DMS79 (cell line): ENCODE results near the gene SLC25A17.
"Not testable (repeated sequence)": the region's sequence is repeated elsewhere in the genome, so short reads cannot be mapped to it uniquely, and the experiment has no call there.

Experiments
- DNase-seq: peaks from one replicate; lab custom pipeline; 2025; lab: John Stamatoyannopoulos, UW

Gene SLC25A17, protein sequence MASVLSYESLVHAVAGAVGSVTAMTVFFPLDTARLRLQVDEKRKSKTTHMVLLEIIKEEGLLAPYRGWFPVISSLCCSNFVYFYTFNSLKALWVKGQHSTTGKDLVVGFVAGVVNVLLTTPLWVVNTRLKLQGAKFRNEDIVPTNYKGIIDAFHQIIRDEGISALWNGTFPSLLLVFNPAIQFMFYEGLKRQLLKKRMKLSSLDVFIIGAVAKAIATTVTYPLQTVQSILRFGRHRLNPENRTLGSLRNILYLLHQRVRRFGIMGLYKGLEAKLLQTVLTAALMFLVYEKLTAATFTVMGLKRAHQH

DNA sequence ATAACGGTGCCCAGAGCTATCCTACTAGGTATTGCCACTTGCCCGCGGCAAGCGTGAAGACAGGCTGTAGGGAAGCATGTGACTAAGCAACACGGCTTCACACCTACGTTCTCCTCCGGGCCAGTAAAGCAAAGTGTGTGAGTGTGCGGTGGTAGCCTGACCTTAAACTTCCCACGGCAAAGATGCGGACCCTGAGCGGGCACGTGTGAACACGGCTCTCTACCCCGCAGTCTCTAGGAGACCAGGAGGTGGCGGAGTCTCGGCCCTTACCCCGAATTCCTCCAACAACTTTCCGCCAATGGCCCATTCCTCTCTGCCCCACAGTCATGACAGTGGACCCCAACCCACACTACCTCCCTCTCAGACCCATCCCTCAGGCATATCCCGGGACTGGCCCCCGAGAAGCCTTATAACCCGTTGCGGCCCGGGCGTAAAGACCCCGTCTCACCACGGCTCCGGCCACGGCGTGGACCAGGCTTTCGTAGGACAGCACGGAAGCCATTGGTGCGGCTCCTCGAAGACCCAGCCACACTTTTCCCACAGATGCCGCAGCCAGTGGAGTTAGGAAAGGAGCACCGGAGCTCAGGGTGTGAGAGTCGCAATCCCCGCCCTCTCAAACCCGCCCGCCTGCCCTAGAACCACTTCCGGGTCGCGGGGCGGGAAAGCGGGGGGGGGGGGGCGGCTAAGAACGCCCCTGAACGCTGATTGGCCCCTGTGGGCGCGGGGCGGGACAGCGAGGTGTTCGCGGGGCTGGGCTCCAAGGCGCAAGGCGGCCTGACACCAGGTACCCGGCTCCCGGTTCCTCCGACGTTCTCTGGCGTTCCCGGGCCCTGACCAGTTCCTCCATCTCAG is at the start of gene SLC25A17:
Gene SLC25A17 (minus strand): TSS at position 600 of the 852 bp plus-strand sequence. CDS start 98 bp downstream, at position 502.
- peak; percentile 60 for DNase-seq

DNA sequence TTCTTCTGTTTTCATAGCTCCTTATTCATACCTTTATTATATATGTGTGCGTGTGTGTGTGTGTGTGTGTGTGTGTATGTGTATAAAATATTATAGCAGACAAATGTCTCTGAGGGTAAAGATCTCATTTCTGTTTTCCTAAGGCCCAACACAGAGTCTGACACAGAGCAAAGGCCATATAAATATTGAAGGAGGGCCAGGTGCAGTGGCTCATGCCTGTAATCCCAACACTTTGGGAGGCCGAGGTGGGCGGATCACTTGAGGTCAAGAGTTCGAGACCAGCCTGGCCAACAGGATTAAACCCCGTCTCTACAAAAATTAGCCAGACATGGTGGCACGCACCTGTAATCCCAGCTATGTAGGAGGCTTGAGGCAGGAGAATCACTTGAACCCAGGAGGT is 49.2 kb upstream of the SLC25A17 start:
- DNase-seq = not testable (repeated sequence)

DNA sequence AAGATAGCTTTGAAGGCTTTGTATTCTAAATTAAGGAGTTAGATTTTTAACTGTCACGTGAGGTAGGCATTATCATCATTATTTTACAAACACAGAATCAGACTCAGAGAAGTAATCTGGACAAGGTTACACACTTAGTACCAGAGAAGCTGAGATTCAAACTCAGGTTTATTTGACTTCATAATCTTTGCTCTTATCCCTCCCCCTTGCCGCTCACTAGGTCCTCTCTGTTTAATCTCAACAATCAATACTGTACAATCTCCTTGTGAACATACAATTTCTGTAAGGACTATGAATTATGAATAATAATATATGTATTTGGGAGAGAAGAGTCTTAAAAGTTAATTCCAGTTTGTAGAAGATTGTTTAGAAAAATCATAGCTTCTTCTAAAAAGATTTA is 48.0 kb upstream of the SLC25A17 start:
- no peak for DNase-seq

DNA sequence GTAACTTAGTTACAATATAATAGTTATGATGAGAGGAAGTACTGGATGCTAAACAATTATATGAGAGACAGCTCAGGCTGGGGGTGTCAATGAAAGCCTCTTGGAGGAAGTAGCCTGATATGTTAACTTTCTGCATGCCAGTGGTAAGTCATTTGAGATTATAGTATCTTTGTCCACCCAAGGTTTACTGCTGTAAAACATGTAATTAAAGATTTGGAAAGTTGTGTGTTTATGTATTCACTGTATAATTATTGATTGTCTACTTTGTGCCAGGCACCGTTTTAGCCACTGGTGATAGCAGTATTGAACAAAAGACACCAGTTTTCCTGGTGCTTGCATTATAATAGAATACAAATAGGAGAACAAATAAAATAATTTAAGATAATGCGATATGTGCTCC is 43.4 kb upstream of the SLC25A17 start:
- no peak for DNase-seq

DNA sequence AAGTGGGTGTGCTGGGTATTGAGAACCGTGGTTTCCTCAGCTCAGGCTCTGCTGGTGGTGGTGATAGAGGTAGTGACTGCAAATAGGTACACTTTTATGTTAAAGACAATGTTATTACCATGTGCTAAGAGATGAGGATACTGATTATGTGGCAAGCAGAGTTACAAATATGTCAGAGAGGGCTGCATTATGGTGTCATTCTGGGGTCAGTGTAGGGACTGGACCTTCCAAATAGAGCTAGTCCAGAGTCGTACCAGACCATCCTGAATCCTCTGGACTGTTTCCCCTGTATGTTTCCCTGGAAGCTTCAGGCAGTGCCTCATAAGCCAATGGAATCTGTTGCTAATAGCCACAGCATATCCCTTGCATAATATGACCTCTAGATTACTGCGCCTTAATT is 42.9 kb upstream of the SLC25A17 start, which contains the start of gene DNAJB7:
Gene DNAJB7 (minus strand): TSS at position 101 of the 400 bp plus-strand sequence. CDS start 119 bp downstream, outside the sequence.
- DNase-seq = no peak

DNA sequence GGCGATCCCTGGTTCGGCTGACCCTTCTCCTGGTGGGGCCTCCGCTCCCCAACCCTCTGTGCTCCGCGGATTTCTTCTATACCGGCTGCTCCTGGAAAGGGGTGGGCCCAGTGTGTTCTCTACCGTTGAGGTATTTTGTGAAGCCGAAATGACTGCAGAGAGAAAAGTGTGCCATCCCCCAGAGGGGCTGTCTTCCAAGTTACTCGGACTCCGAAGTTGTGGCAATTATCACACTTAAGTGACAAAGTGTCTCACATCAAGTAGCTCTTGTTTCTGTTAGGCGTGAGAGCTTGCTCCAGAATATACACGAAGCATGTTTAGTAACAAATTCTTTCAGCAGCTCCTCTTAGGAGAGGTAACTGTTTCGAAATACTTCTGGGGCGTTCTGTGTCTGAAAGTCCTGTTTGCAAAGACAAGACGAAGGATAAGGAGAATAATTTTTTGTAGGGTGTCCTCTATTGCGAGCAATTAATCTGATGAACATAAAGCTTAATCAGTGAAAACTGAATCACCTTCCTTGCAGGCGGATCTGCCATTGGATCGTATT is 38.2 kb upstream of the SLC25A17 start:
- DNase-seq = no peak

DNA sequence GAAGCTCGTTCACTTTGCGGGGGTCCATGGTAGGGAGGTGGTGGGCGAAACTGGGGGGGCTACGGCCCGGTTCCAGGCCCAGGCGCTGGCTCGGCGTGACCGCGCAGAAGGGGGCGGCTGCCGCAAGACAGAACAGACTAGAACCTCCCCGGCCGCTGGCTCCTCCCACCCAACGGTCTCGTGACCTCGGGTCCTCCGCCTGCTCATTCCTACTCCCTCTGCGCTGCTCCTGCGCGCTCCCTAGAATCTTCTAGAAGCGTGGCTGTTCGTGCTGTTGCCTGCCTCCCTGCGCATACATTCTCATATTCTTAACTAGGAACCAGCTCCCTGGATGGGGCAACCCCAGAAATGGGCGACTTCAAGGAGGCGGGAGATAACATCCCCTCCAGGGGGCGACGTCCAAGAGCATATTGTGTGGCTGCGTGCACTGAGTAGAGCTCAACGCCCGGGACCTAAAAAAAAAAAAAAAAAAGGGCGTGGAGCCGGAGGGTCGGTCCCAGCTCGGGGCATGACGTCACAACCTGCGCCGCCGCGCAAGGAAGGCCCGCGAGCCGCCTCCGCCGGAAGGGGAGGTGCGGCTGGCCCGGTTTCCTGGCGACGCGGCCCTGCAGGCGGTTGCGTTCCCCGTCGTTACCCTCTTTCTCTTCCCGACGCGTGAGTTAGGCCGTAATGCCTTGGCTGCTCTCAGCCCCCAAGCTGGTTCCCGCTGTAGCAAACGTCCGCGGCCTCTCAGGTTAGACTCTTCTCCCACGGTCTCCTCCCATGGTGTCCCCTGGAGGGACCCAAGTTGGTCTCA is 37.6 kb upstream of the SLC25A17 start, which contains the start of the genes ST13 and XPNPEP3:
Gene ST13 (minus strand): TSS at position 127 of the 796 bp plus-strand sequence. CDS start 99 bp downstream, at position 28.
Gene XPNPEP3 (plus strand): TSS at position 636 of the 796 bp plus-strand sequence. CDS start 34 bp downstream, at position 670.
- peak; percentile 75 for DNase-seq

DNA sequence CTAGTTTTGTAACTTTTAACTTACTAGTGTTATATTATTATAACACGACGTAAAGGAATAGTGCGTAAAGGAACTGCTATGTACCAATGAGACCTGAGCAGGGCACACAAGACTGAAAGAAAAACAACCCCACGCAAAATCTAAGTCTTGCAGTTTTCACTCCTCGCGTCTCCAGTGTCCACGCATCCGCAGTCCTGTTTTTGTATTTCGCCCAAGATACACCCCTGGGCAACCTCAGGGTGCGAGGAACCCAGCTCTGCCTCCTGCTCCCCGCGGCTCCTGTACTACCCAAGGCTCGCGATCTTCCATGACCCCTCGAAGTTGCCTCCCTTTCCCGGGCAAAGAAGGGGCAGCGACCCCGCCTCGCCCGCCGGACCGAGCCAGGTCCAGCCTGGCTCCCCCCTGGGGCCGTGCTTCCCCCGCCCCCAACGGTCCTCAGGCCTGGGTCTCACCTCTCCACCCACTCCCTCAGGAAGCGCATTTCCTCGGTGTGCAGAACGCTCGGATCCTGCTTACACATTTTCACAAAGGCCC is 36.9 kb upstream of the SLC25A17 start:
- DNase-seq = no peak

DNA sequence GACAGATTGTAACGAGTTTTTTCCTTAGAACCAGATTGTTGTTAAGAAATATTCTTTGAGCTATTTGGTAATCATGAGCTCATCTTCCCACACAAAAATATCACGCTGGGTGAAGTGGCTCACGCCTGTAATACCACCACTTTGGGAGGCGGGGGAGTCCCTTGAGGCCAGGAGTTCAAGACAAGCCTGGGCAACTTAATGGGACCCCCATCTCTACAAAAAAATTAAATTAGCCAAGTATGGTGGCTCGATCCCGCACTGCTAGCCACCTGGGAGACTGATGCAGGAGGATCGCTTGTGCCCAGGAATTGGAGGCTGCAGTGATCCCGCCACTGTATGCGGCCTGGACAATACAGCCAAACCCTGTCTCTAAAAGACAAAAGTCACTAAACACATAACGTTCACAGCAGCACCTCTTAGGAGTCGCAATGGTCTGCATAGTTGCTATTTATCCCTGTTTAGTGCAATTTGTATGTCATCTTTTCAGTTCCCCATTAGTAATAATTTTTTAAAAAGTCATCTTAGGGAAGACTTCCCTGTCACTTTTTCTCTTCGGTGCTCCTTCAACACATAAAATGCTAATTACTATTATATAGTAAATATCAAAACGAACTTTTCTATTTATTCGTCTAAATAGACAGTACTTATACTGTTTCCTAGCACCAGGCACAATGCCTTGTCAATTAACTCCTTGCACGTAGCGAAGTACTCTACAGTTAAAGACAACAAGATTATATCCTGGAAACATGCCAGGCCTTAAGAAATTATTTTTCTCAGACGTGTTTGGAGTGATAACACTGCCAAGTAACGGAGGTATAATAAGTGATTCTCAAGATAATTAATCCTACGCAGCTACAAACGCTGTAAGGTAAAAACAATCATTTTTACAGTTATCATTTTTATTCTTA is 36.2 kb upstream of the SLC25A17 start:
- no peak for DNase-seq

DNA sequence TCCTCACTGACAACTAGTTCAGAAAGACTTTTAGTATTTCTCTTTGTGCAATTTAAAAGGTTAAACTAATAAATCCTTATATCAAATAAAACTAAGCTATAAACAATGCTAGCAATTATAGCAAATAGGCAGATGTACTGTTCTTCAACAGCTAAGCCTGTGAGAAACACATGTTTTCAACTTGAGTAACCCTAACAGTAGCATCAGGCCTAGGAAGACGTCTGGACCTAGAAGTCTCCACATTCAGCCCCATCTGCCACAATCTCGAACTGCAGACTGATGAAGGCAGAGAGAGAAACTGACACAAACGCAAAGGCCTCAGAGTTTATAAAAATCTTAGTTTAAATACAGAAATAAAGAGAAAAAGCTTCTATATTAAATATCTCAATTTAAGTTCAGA is 34.8 kb upstream of the SLC25A17 start:
- DNase-seq = no peak

DNA sequence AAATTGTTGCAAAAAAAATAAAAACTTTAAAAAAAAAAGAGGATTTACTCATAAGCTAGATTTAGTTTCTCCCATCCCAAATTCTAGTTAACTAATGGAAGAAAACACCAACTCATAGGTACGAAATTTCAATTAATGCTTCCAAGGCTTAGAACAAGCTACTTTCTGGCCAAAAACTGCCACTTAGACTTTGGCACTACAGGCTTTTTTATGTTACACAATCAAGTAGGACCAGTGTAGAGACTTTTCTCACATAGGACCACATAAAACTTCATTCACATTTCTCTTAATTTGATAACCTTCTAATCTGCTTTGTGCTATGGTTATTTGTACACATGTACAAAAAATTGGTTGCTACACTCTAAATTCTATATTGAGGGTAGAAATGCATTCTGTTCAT is 34.2 kb upstream of the SLC25A17 start:
- DNase-seq = no peak

DNA sequence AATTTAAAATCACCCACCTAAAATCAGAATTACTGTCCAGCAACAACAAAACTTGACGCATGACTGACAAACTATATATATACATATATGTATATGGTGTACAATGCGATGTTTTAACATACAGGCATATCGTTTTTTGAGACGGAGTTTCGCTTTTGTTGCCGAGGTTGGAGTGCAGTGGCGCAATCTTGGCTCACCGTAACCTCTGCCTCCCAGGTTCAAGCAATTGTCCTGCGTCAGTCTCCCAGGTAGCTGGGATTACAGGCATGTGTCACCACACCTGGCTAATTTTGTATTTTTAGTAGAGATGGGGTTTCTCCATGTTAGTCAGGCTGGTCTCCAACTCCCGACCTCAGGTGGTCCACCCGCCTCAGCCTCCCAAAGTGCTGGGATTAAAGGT is 26.7 kb upstream of the SLC25A17 start:
- DNase-seq = not testable (repeated sequence)

DNA sequence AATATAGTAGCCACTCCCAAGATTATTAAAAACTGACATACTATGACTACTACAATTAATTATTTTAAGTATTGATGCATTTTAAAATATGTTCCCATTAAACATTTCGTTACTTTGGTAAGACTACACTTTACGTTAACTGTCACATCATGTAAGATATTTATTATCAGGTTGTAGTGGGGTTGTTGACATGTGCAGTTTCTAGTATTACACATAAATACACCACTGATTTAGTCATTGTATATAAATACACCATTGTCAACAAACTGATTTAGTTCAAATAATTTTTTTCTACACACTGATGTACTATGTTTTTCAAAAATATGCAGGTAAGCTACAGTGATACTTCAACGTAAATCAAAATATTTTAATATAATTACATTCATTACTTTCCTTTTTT is 25.8 kb upstream of the SLC25A17 start:
- DNase-seq = no peak

DNA sequence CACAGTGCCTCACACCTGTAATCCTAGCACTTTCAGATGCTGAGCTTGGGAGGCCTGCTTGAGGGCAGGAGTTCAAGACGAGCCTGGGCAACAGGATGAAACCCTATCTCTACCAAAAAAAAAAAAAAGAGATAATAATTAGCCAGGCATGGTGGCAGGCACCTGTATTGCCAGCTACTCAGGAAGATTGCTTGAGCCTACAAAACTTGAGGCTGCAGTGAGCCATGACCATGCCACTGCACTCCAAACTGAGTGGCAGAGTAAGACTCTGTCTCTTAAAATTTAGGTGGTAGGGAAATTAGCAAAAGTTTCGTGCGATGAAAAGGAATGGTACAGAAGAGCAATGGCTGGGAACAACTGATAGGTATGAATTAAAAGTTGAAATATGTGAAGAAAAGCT is 19.3 kb upstream of the SLC25A17 start:
- DNase-seq = peak; percentile 43

DNA sequence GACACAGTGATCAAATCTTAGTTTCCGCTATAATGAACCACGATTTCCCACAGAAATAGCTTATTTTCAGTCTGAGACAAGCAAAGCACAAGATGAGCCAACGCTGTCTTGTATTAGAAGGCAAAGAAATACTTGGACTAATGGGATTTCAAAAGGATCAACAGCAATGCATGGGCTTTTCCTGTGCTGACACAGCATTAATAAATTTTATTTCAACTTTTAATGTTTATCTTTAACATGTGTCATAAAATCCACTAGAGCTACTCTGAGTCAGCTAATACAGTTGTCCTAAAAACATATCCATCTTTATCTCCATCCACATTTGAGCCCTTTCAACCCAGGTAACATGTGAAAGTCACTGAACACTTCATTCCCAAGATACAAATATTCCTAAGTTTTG is 15.5 kb upstream of the SLC25A17 start:
- DNase-seq = no peak

DNA sequence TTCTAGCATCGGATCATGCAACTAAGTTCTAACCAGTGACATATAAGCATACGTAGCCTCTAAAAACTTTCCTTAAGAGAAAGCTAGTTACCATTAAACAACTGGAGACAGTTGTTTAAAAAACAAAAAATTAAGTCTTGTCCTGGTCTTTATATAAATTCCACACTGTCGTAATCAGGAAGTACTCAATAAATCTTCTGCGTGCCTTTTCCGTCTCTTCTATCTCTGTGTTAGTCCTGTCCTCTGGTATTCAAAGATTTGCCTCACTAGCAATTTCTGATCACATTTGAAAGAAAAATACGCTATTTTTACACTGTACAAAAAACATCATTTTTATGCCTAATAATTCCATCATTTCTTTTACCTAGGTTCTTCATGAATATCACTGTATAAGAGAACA is 10.0 kb upstream of the SLC25A17 start:
- DNase-seq = no peak

DNA sequence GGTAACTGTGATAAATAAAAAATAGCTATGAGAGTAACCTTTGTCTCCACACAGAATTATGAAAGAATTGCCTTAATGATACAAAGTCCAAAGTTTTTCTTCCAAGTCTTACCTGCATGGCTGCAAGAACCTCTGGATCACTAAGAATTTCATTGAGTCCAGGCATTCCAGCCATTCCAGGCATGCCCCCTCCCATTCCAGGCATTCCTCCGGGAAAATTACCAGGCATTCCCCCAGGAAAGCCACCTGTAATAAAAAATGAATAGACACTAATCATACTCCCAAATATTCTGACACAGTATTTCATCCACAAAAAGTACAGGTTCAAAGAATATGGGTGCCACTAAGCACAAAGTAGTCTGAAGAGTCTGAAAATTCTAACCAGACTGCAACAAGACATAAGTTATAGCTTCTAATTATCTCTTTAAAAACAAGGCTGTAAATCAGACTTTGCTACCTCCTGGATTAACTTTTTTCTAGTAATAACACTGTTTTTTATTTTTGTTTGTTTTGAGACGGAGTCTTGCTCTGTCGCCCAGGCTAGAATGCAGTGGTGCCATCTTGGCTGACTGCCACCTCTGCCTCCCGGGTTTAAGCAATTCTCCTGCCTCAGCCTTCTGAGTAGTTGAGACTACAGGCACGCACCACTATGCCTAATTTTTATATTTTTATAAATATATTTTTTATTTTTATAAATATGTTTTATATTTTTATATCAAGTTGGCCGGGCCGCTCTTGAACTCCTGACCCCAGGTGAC is 8.0 kb upstream of the SLC25A17 start:
- DNase-seq = no peak

DNA sequence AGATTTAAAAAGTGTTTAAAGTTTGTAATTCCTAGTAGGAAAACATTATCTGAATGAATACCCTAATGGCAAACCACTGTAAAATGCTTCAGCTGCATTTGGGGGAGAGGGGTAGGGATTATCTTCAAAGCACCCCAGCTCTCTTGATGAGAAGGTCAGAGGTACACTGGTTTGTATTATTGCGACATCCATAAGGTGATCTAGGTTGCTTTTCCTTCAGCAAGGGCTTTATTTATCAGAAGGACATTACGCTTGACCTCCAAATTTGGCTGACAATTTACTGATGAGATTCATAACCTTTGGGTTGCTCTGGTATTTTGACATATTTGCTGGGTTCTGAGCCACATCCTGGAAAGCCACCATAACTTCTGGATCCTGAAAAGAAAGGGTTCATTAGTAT is 7.1 kb upstream of the SLC25A17 start:
- DNase-seq = not testable (repeated sequence)

DNA sequence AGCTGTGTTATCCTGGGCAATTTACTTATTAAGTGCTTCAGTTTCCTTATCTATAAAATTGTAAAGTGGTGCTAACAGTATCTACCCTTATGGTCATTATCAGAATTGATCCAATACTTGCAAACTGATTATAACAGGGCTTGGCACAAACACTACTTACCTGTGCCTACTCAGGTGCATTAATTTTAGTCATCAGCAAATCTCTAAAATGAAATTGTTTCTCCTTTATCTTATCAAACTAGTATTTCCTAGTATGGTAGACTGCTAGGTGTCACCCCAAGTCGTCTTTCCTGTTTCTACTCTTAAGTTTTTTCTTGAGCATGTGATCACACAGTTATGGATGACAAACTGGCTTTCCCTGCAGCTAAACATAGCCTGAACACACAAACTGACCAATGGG is 4.3 kb upstream of the SLC25A17 start:
- DNase-seq = no peak
